ENCODE measurements around the gene CARD11. TPM values are rescaled to one million over a fixed set of nuclear protein-coding genes. Genes with fewer than 3 reads are reported as not detected.
A peak's percentile ranks its signal among the peaks of the same experiment; 100 is the strongest.

The CARD11 gene
- total RNA-seq, 1 donor from 2014 or later = 1.4 TPM

GRCh38 chr7:2912684-2913439 lies 130.8 kb downstream of the CARD11 start:
- no peak overlapping the region for H3K4me3 Mint-ChIP-seq (ENCODE audit: unreplicated experiment)
- no peak overlapping the region for H3K27ac Mint-ChIP-seq (ENCODE audit: unreplicated experiment)
- peaks cover 8% of the 10 kb centered on the region for H3K36me3 Mint-ChIP-seq (ENCODE audit: unreplicated experiment)
- H3K9me3 Mint-ChIP-seq (ENCODE audit: unreplicated experiment) = peaks cover 8% of the 10 kb centered on the region
- TF ChIP-seq CTCF (IDR thresholded peaks at IDR 0.05; ENCODE audit: partially characterized antibody, unreplicated experiment) = no peak
- DNase-seq = no peak
- peaks cover 8% of the 10 kb centered on the region for H3K4me1 Mint-ChIP-seq (ENCODE audit: low read depth, unreplicated experiment)
- peaks cover 8% of the 10 kb centered on the region for H3K27me3 Mint-ChIP-seq (ENCODE audit: unreplicated experiment)

DNA sequence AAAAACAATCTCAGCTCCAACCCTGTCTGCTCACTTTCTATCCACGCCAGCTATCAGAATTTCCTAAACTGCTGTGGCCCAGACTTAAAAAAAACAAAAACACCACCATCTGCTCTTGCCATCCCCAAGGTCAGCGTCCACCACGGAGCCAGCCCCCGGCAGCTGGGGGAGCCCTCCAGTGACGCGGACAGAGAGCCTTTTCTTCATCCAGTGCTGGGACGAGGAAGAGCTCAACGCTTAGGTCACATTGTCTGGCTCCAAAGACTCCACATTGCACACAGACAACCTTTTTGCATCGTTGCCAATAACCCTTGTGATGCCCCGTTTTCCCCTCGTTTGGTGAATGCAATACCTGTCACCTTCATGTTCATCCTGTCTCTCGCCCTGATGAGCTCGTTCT lies 132.2 kb downstream of the CARD11 start:
- H3K4me3 Mint-ChIP-seq (ENCODE audit: unreplicated experiment) = no peak overlapping the region
- H3K9me3 Mint-ChIP-seq (ENCODE audit: unreplicated experiment) = peaks cover 5% of the 10 kb centered on the region
- TF ChIP-seq CTCF (IDR thresholded peaks at IDR 0.05; ENCODE audit: partially characterized antibody, unreplicated experiment) = no peak
- H3K36me3 Mint-ChIP-seq (ENCODE audit: unreplicated experiment) = peaks cover 2% of the 10 kb centered on the region
- H3K27ac Mint-ChIP-seq (ENCODE audit: unreplicated experiment) = peak overlapping the region; percentile 2
- H3K27me3 Mint-ChIP-seq (ENCODE audit: unreplicated experiment) = peaks cover 8% of the 10 kb centered on the region
- peaks cover 8% of the 10 kb centered on the region for H3K4me1 Mint-ChIP-seq (ENCODE audit: low read depth, unreplicated experiment)
- DNase-seq = no peak

GRCh38 chr7:2909471-2910039 lies 134.1 kb downstream of the CARD11 start:
- Mint-ChIP-seq H3K36me3 (ENCODE audit: unreplicated experiment) (no peaks in the 10 kb centered on the region), H3K27me3 (ENCODE audit: unreplicated experiment) (peaks cover 8% of the 10 kb centered on the region), H3K9me3 (ENCODE audit: unreplicated experiment) (peaks cover 4% of the 10 kb centered on the region), H3K4me3 (ENCODE audit: unreplicated experiment) (no peak overlapping the region), H3K27ac (ENCODE audit: unreplicated experiment) (no peak overlapping the region), H3K4me1 (ENCODE audit: low read depth, unreplicated experiment) (peaks cover 12% of the 10 kb centered on the region)
- no peak for DNase-seq
- TF ChIP-seq CTCF (IDR thresholded peaks at IDR 0.05; ENCODE audit: partially characterized antibody, unreplicated experiment) = no peak

- Mint-ChIP-seq H3K4me1 (ENCODE audit: low read depth, unreplicated experiment) (peaks cover 14% of the 10 kb centered on the region), H3K4me3 (ENCODE audit: unreplicated experiment) (no peak overlapping the region), H3K9me3 (ENCODE audit: unreplicated experiment) (peaks cover 4% of the 10 kb centered on the region), H3K36me3 (ENCODE audit: unreplicated experiment) (no peaks in the 10 kb centered on the region), H3K27me3 (ENCODE audit: unreplicated experiment) (peaks cover 9% of the 10 kb centered on the region), H3K27ac (ENCODE audit: unreplicated experiment) (no peak overlapping the region)
- no peak for TF ChIP-seq CTCF (IDR thresholded peaks at IDR 0.05; ENCODE audit: partially characterized antibody, unreplicated experiment)
- DNase-seq = no peak
Measured at GRCh38 chr7:2909043-2909442, 134.6 kb downstream of the CARD11 start.

GRCh38 chr7:2908103-2908683 lies 135.5 kb downstream of the CARD11 start:
- no peak overlapping the region for H3K27ac Mint-ChIP-seq (ENCODE audit: unreplicated experiment)
- TF ChIP-seq CTCF (IDR thresholded peaks at IDR 0.05; ENCODE audit: partially characterized antibody, unreplicated experiment) = no peak
- H3K4me1 Mint-ChIP-seq (ENCODE audit: low read depth, unreplicated experiment) = peaks cover 15% of the 10 kb centered on the region
- peaks cover 12% of the 10 kb centered on the region for H3K27me3 Mint-ChIP-seq (ENCODE audit: unreplicated experiment)
- no peak overlapping the region for H3K4me3 Mint-ChIP-seq (ENCODE audit: unreplicated experiment)
- DNase-seq = no peak
- no peaks in the 10 kb centered on the region for H3K36me3 Mint-ChIP-seq (ENCODE audit: unreplicated experiment)
- peaks cover 4% of the 10 kb centered on the region for H3K9me3 Mint-ChIP-seq (ENCODE audit: unreplicated experiment)
